Fibroblast of skin of left biceps (primary cell): ENCODE measurements around the gene GDPD3.

Experiments
- DNase-seq, 2 experiments: peaks; one replicate each; pipeline ENCODE4 v3.0.0-alpha.2; 2013; ENCODE audit warnings: low read depth in 2 of 2

Gene GDPD3

GRCh38 chr16:30054959-30055553, 58.3 kb downstream of the GDPD3 start:
- DNase-seq = no peak
